Measurements from ENCODE around the gene GNE.

GRCh38 chr9:36187414-36187813 is 70.8 kb downstream of the GNE start:
- TF ChIP-seq ZNF70 (CRISPR knock-in tag; IDR thresholded peaks at IDR 0.05) = no peak
- no peak for TF ChIP-seq ZFP30 (CRISPR knock-in tag; IDR thresholded peaks at IDR 0.05)
- no peak for TF ChIP-seq PATZ1 (CRISPR knock-in tag; IDR thresholded peaks at IDR 0.05; ENCODE audit: borderline replicate concordance)
- TF ChIP-seq BACH2 (CRISPR knock-in tag; IDR thresholded peaks at IDR 0.05; ENCODE audit: borderline replicate concordance) = no peak
- TF ChIP-seq SNAI2 (CRISPR knock-in tag; IDR thresholded peaks at IDR 0.05) = no peak
- TF ChIP-seq OSR1 (CRISPR knock-in tag; IDR thresholded peaks at IDR 0.05) = no peak
- TF ChIP-seq PPARA (CRISPR knock-in tag; IDR thresholded peaks at IDR 0.05; ENCODE audit: borderline replicate concordance) = no peak
- TF ChIP-seq RARB (CRISPR knock-in tag; IDR thresholded peaks at IDR 0.05) = no peak
- TF ChIP-seq ZNF565 (CRISPR knock-in tag; conservative IDR thresholded peaks at IDR 0.05; ENCODE audit: low read depth) = no peak
- TF ChIP-seq ARNTL (CRISPR knock-in tag; IDR thresholded peaks at IDR 0.05; ENCODE audit: borderline replicate concordance, low read depth) = no peak
- TF ChIP-seq ZNF8 (CRISPR knock-in tag; IDR thresholded peaks at IDR 0.05) = no peak
- TF ChIP-seq ISL1 (CRISPR knock-in tag; IDR thresholded peaks at IDR 0.05) = no peak
- TF ChIP-seq ZFP3 (CRISPR knock-in tag; IDR thresholded peaks at IDR 0.05) = no peak
- TF ChIP-seq TCF4 (CRISPR knock-in tag; IDR thresholded peaks at IDR 0.05; ENCODE audit: borderline replicate concordance) = no peak

All from SK-N-SH treated with all-trans-retinoic acid at 6 μM for 48 hours (cell line).